ENCODE results near the gene PDK3.

PDK3 gene

DNA sequence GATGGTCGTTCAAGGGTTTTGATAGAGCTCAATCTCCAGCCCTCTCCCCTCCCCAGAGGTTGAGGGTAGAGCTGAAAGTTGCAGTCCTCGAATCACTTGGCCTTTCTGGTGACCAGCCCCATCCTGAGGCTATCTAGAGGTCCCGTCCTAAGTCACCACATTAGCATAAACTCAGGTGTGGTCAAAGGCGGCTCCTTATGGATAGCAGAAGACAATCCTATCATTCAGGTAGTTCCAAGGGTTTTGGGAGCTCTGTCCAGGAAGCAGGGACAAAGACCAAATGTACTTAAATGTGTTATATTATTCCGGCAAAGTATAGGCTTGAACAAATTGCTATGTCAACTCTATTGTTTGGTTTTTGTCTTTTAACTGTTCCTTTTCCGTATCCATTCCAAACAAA, 30.6 kb downstream of the PDK3 start:
- no peak overlapping the region for H3K27ac ChIP-seq (ENCODE audit: low read length)
- no peaks in the 10 kb centered on the region for H3K9me3 ChIP-seq (ENCODE audit: control insufficient read depth, insufficient read depth, low read length)
- no peak overlapping the region for H3K4me3 ChIP-seq (ENCODE audit: low read length)
- H3K4me1 ChIP-seq (ENCODE audit: control insufficient read depth, insufficient read depth, low read length) = peaks cover 4% of the 10 kb centered on the region
- DNase-seq (ENCODE audit: low read depth, low spot score) = no peak
- WGBS (ENCODE audit: insufficient coverage, insufficient read length) = no CpG with 5 or more reads among the region's 6 CpGs
- H3K36me3 ChIP-seq (ENCODE audit: control insufficient read depth, insufficient read depth, low read length) = no peaks in the 10 kb centered on the region
- no peaks in the 10 kb centered on the region for H3K27me3 ChIP-seq (ENCODE audit: control insufficient read depth, insufficient read depth, low read length)

DNA sequence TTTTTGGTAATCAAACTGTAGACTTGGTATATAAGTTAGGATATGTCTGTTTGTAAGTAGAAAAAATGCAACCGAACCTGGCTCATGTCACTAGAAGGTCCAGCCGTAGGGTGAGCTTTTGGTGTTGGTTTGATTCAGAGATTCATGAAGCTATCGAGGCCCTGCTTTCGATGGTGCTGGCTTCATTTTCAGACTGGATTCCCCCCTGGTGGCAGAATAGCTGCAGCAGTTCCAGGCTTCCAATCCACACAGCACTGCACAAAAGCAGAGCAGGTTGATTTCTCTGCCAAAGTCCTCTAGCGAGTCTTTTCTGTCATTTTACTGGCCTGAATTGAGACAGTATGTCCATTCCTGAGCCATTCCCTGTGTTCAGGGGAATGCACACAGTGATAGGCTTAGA, 33.1 kb downstream of the PDK3 start:
- no peak overlapping the region for H3K4me3 ChIP-seq (ENCODE audit: low read length)
- H3K36me3 ChIP-seq (ENCODE audit: control insufficient read depth, insufficient read depth, low read length) = no peaks in the 10 kb centered on the region
- H3K27ac ChIP-seq (ENCODE audit: low read length) = no peak overlapping the region
- no peaks in the 10 kb centered on the region for H3K27me3 ChIP-seq (ENCODE audit: control insufficient read depth, insufficient read depth, low read length)
- peaks cover 4% of the 10 kb centered on the region for H3K4me1 ChIP-seq (ENCODE audit: control insufficient read depth, insufficient read depth, low read length)
- DNase-seq (ENCODE audit: low read depth, low spot score) = no peak
- no peaks in the 10 kb centered on the region for H3K9me3 ChIP-seq (ENCODE audit: control insufficient read depth, insufficient read depth, low read length)
- WGBS (ENCODE audit: insufficient coverage, insufficient read length) = no CpG with 5 or more reads among the region's 5 CpGs

DNA sequence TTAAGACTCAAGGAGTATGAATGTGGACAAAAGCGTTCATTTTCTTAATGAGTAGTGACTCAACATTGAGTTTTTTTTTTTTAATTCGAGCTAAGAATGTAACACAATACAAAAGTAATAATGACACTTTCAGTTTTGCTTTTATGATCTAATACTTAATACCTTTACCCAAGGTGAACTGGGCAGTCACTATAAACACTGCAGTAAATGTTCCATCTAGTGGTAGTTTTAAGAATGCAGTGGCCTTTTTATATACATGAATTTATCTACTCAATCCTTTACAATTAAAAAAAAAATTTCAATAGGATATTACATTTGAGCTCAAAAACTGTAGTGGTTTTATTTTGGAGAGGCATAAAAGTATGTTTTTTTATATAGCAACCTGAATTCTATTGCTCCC, 33.9 kb downstream of the PDK3 start:
- H3K4me1 ChIP-seq (ENCODE audit: control insufficient read depth, insufficient read depth, low read length) = peaks cover under 1% of the 10 kb centered on the region
- no peak for DNase-seq (ENCODE audit: low read depth, low spot score)
- no CpG with 5 or more reads among the region's 2 CpGs for WGBS (ENCODE audit: insufficient coverage, insufficient read length)

DNA sequence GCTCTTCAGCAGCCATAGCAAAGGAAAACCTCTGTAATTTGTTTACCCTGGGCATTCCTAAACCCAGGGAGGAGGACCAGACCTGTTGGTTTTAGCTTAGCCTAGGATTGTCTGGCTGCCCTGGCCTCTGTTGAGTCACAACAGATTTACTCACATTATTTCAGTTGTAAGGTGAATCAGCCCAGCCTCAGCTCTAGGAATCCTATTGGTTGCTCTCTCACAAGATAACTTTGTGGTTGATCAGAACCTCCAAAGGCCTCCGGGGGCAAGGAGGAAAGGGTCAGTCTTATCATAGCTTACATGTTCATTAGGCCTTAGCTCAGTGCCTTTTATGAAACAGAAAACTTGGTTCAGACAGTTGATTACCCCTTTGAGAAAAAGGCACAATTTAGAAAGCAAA, 41.0 kb downstream of the PDK3 start:
- Histone ChIP-seq H3K36me3 (ENCODE audit: control insufficient read depth, insufficient read depth, low read length) (no peaks in the 10 kb centered on the region), H3K4me1 (ENCODE audit: control insufficient read depth, insufficient read depth, low read length) (no peaks in the 10 kb centered on the region), H3K27me3 (ENCODE audit: control insufficient read depth, insufficient read depth, low read length) (no peaks in the 10 kb centered on the region), H3K4me3 (ENCODE audit: low read length) (no peak overlapping the region), H3K27ac (ENCODE audit: low read length) (no peak overlapping the region), H3K9me3 (ENCODE audit: control insufficient read depth, insufficient read depth, low read length) (no peaks in the 10 kb centered on the region)
- WGBS (ENCODE audit: insufficient coverage, insufficient read length) = no CpG with 5 or more reads among the region's 1 CpG
- no peak for DNase-seq (ENCODE audit: low read depth, low spot score)

More for the DNA sequence above, 33.9 kb downstream of the PDK3 start:
- Histone ChIP-seq H3K27ac (ENCODE audit: low read length) (no peak overlapping the region), H3K9me3 (ENCODE audit: control insufficient read depth, insufficient read depth, low read length) (no peaks in the 10 kb centered on the region), H3K27me3 (ENCODE audit: control insufficient read depth, insufficient read depth, low read length) (no peaks in the 10 kb centered on the region), H3K4me3 (ENCODE audit: low read length) (no peak overlapping the region), H3K36me3 (ENCODE audit: control insufficient read depth, insufficient read depth, low read length) (no peaks in the 10 kb centered on the region)

DNA sequence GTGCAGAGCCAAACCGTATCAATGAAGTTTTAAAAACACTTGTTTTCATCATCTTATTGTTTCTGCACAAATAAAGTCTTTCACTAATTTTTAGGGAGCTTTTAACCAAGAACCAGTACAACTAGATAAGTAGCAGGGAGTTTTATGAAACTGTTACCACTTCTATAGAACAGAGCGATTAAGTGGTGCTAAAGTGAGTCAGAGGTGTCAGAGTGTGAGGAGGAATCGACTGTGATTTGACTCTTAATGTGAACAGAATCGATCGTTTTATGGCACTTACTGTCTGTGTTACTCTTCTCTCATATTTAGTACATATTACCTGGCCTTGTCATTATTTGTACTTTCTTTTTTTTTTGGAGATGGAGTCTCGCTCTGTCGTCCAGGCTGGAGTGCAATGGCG, 43.3 kb downstream of the PDK3 start:
- Histone ChIP-seq H3K27ac (ENCODE audit: low read length) (no peak overlapping the region), H3K4me3 (ENCODE audit: low read length) (no peak overlapping the region), H3K4me1 (ENCODE audit: control insufficient read depth, insufficient read depth, low read length) (no peaks in the 10 kb centered on the region), H3K9me3 (ENCODE audit: control insufficient read depth, insufficient read depth, low read length) (no peaks in the 10 kb centered on the region), H3K36me3 (ENCODE audit: control insufficient read depth, insufficient read depth, low read length) (no peaks in the 10 kb centered on the region), H3K27me3 (ENCODE audit: control insufficient read depth, insufficient read depth, low read length) (no peaks in the 10 kb centered on the region)
- DNase-seq (ENCODE audit: low read depth, low spot score) = no peak
- no CpG with 5 or more reads among the region's 8 CpGs for WGBS (ENCODE audit: insufficient coverage, insufficient read length)

DNA sequence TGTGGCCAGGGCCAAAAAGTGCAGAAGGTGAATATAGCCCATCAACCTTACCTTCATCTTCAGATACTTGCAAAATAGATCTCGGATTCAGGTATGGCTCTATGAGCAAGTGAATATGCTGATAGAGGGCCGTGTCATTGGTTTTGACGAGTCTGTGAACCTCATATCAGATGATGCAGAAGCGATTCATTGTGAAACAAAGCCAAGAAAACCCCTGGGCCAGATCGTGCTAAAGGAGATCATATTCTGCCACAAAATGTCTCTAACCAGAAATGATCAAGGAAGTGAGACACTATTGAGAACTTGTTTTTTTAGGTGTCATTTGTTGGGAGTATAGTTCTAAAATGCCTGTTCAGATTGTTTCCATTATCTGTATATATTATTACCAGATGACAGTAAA, 48.3 kb downstream of the PDK3 start:
- no peaks in the 10 kb centered on the region for H3K36me3 ChIP-seq (ENCODE audit: control insufficient read depth, insufficient read depth, low read length)
- DNase-seq (ENCODE audit: low read depth, low spot score) = no peak
- H3K27ac ChIP-seq (ENCODE audit: low read length) = no peak overlapping the region
- no peaks in the 10 kb centered on the region for H3K9me3 ChIP-seq (ENCODE audit: control insufficient read depth, insufficient read depth, low read length)
- H3K27me3 ChIP-seq (ENCODE audit: control insufficient read depth, insufficient read depth, low read length) = no peaks in the 10 kb centered on the region
- WGBS (ENCODE audit: insufficient coverage, insufficient read length) = no CpG with 5 or more reads among the region's 5 CpGs
- no peak overlapping the region for H3K4me3 ChIP-seq (ENCODE audit: low read length)
- H3K4me1 ChIP-seq (ENCODE audit: control insufficient read depth, insufficient read depth, low read length) = no peaks in the 10 kb centered on the region

DNA sequence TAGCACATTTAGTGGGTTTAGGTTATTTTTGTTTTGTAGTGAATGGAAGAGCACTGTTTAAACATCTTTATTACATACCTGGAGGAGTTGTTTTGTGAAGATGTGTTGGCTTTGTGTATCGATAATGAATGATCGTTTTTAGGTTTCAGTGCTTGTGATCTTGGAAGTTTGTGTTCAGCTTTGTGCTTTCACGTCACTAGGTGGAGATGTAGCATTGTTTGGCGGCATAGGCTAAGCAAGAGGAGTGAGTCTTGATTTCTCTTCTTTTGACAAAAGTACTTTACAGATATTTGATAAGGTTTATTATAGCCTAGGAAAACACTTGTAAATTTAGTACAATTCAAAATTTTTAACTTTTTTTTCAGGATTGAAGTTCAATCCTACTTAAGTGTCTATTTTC, 50.4 kb downstream of the PDK3 start:
- Histone ChIP-seq H3K4me3 (ENCODE audit: low read length) (no peak overlapping the region), H3K9me3 (ENCODE audit: control insufficient read depth, insufficient read depth, low read length) (no peaks in the 10 kb centered on the region), H3K4me1 (ENCODE audit: control insufficient read depth, insufficient read depth, low read length) (no peaks in the 10 kb centered on the region), H3K36me3 (ENCODE audit: control insufficient read depth, insufficient read depth, low read length) (no peaks in the 10 kb centered on the region), H3K27me3 (ENCODE audit: control insufficient read depth, insufficient read depth, low read length) (no peaks in the 10 kb centered on the region), H3K27ac (ENCODE audit: low read length) (no peak overlapping the region)
- WGBS (ENCODE audit: insufficient coverage, insufficient read length) = 100% methylated on average over 2 of the region's 4 CpGs
- DNase-seq (ENCODE audit: low read depth, low spot score) = no peak

DNA sequence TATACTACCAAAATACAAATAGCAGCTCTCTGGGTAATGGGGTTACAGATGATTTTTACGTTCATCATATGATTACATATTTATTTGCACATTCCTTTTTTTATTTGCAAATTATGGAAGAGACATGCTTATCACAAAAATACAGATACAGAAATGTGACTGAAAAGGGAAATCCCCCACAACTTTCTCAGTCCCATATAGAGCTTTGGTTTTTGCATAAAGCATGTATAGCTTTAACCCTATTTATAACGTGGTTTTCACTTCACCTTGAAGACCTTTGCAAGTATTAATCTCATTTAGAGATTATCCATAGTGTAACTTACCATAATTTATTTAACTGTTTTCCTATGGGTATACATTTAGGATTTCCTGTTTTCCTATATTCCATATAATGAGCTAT, 55.4 kb downstream of the PDK3 start:
- Histone ChIP-seq H3K27ac (ENCODE audit: low read length) (no peak overlapping the region), H3K9me3 (ENCODE audit: control insufficient read depth, insufficient read depth, low read length) (no peaks in the 10 kb centered on the region), H3K27me3 (ENCODE audit: control insufficient read depth, insufficient read depth, low read length) (no peaks in the 10 kb centered on the region), H3K4me1 (ENCODE audit: control insufficient read depth, insufficient read depth, low read length) (no peaks in the 10 kb centered on the region), H3K4me3 (ENCODE audit: low read length) (no peak overlapping the region), H3K36me3 (ENCODE audit: control insufficient read depth, insufficient read depth, low read length) (no peaks in the 10 kb centered on the region)
- no peak for DNase-seq (ENCODE audit: low read depth, low spot score)
- no CpG with 5 or more reads among the region's 2 CpGs for whole genome bisulfite sequencing (ENCODE audit: insufficient coverage, insufficient read length)

DNA sequence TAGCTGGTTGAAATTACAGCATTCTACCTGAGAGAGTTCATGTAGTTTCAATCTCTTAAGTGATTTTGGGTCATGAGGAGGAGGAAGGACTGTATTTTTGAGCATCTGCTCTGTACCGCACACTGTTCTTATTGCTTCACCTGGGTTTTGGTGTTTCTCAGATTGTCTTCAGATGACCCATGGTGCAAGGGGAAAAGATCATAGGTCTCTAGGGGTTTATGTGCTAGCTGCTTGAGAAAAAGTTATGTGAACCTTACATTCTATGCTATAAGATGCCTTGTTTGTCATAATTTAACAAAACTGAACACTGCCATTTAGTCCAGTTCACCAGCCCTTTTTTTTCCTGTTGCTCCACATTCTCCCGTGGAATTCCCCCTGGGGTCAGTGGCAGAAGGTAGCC, 60.4 kb downstream of the PDK3 start:
- H3K27ac ChIP-seq (ENCODE audit: low read length) = no peak overlapping the region
- H3K36me3 ChIP-seq (ENCODE audit: control insufficient read depth, insufficient read depth, low read length) = no peaks in the 10 kb centered on the region; the same call in 1 of the 2 replicates
- no peak for DNase-seq (ENCODE audit: low read depth, low spot score)
- WGBS (ENCODE audit: insufficient coverage, insufficient read length) = no CpG with 5 or more reads among the region's 2 CpGs
- no peaks in the 10 kb centered on the region for H3K27me3 ChIP-seq (ENCODE audit: control insufficient read depth, insufficient read depth, low read length)
- H3K4me3 ChIP-seq (ENCODE audit: low read length) = no peak overlapping the region
- no peaks in the 10 kb centered on the region for H3K9me3 ChIP-seq (ENCODE audit: control insufficient read depth, insufficient read depth, low read length)
- H3K4me1 ChIP-seq (ENCODE audit: control insufficient read depth, insufficient read depth, low read length) = peaks cover 2% of the 10 kb centered on the region

DNA sequence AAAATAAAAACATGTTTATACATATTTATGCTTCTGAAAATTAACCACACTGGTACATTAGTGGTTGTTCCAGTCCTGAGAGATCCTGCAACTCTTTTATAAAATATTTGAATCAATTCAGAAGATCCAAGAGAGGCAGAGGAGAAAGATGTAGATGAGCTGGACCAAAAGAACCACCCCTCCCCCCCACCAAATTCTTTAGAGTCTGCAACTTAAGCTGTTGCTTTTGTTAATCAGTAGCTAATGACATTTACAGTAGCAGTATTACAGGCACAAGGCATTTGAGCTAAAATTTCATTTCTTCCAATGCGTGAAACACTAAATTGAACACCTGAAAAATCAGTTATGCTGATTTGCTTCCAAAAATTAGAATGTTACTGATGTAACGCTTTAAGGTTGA, 61.5 kb downstream of the PDK3 start:
- no peaks in the 10 kb centered on the region for H3K9me3 ChIP-seq (ENCODE audit: control insufficient read depth, insufficient read depth, low read length)

DNA sequence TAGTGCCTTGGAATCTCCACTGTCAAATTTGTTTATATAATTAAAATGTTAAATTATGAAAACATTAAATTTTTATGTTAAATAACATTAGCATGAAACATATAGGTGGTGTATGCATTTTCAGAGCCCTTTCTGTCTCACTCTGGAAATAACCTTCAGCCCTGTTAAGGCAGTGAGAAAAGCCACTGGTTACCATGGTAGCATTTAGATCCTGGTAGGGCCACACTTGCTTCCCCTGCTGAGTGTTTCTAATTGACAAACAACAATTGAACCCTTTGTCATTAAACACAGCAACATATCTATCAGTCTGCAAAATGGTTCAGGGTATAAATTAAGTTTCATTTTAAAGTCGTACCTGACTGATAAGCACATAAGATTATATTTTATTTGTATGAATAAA, 63.5 kb downstream of the PDK3 start:
- Histone ChIP-seq H3K9me3 (ENCODE audit: control insufficient read depth, insufficient read depth, low read length) (no peaks in the 10 kb centered on the region), H3K27me3 (ENCODE audit: control insufficient read depth, insufficient read depth, low read length) (no peaks in the 10 kb centered on the region), H3K4me1 (ENCODE audit: control insufficient read depth, insufficient read depth, low read length) (peaks cover 2% of the 10 kb centered on the region), H3K36me3 (ENCODE audit: control insufficient read depth, insufficient read depth, low read length) (no peaks in the 10 kb centered on the region; the same call in 1 of the 2 replicates), H3K4me3 (ENCODE audit: low read length) (no peak overlapping the region), H3K27ac (ENCODE audit: low read length) (no peak overlapping the region)
- no peak for DNase-seq (ENCODE audit: low read depth, low spot score)
- WGBS (ENCODE audit: insufficient coverage, insufficient read length) = no CpG with 5 or more reads among the region's 1 CpG

More for the DNA sequence above, 61.5 kb downstream of the PDK3 start:
- Histone ChIP-seq H3K36me3 (ENCODE audit: control insufficient read depth, insufficient read depth, low read length) (no peaks in the 10 kb centered on the region; the same call in 1 of the 2 replicates), H3K27ac (ENCODE audit: low read length) (no peak overlapping the region), H3K27me3 (ENCODE audit: control insufficient read depth, insufficient read depth, low read length) (no peaks in the 10 kb centered on the region), H3K4me1 (ENCODE audit: control insufficient read depth, insufficient read depth, low read length) (peaks cover 2% of the 10 kb centered on the region), H3K4me3 (ENCODE audit: low read length) (no peak overlapping the region)
- WGBS (ENCODE audit: insufficient coverage, insufficient read length) = no CpG with 5 or more reads among the region's 2 CpGs
- DNase-seq (ENCODE audit: low read depth, low spot score) = no peak

Data from iPS DF 6.9 (cell line).